Muscle layer of colon (tissue), 2 donors: Measurements from ENCODE around the gene ZDBF2.
"Not testable (repeated sequence)": the region's sequence is repeated elsewhere in the genome, so short reads cannot be mapped to it uniquely, and the experiment has no call there.

Experiments used
- H3K27ac ChIP-seq: one replicate; pipeline ENCODE4 v1.7.0; 2013; ENCODE audit warnings: low read depth, mild to moderate bottlenecking, low read length, moderate library complexity
- H3K27me3 ChIP-seq, 2 donors: one replicate each; pipeline ENCODE4 v1.7.0; 2013; ENCODE audit warnings: low read length in 2 of 2, mild to moderate bottlenecking in 2 of 2; ENCODE audit not compliant: insufficient read depth in 2 of 2, control insufficient read depth in 1 of 2
- H3K36me3 ChIP-seq: one replicate; pipeline ENCODE4 v1.7.0; 2013; ENCODE audit warnings: mild to moderate bottlenecking, low read length; ENCODE audit not compliant: insufficient read depth
- H3K4me1 ChIP-seq: one replicate; pipeline ENCODE4 v1.7.0; 2013; ENCODE audit warnings: mild to moderate bottlenecking, low read length; ENCODE audit not compliant: insufficient read depth
- H3K4me3 ChIP-seq, 2 donors: one replicate each; pipeline ENCODE4 v1.7.0; 2013; ENCODE audit warnings: low read length in 2 of 2, low read depth in 1 of 2, mild to moderate bottlenecking in 1 of 2, moderate library complexity in 1 of 2
- H3K9ac ChIP-seq: one replicate; pipeline ENCODE4 v1.7.0; 2013; ENCODE audit warnings: low read length
- H3K9me3 ChIP-seq: one replicate; pipeline ENCODE4 v1.7.0; 2013; ENCODE audit warnings: mild to moderate bottlenecking, low read length
- donor health status: abdominal sarcoma.
- donor health status: Adenocarcinoma of cecum.

ZDBF2 gene

DNA sequence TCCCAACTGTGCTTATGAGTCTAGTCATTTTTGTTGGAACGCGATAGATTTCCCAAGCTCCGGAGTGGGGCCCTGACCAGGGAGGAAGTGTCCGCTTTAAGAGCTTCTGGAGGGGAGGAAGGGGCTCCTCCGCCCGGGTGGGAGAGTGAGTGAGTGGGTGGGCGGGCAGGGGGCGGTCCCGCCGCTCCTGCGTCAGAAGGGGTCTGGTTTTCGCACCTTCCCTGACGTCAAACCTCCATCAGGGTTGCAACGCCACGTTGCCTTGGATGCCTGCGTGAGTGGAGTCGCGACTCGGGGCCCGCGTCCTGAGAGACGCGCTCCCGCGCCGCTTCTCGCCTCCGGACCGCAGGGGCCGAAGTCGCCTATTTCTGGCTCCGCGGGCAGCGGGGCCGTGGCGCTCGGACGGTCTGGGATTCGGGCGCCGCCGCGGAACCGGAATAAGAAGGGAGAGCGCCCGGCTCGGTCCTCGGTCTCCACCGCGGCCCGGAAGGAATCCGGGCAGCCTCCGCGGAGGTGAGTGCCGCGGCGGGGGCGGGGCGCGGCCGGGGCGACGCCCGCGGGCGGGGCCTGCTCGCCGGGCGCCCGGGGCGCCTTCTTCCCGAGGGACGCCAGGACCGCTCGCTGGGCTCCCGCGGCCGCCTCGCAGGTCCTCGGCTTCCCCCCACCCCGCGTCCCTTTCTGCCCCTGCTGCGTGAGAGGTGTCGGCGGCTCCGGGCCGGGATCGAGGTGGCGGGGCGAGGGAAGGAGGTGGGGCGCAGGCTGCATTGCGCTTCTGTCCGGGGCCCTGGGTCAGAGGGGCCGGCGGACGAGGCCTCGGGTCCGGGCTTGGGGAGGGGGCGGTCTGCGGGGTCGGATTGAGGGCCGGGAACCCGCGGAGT, at the start of gene ZDBF2:
Gene ZDBF2 (plus strand): TSS at position 230 of the 878 bp plus-strand sequence. CDS start 7,187 bp downstream, outside the sequence.
- Histone ChIP-seq H3K9ac (peak within 1 kb of the TSS; percentile 61), H3K27ac (peak within 1 kb of the TSS; percentile 55), H3K27me3 (peaks cover 22 to 29% of the 10 kb centered on the region in 2 donors), H3K36me3 (no peaks in the 10 kb centered on the region), H3K4me1 (no peaks in the 10 kb centered on the region), H3K9me3 (no peaks in the 10 kb centered on the region), H3K4me3 (peak within 1 kb of the TSS; percentile 62 to 70)

DNA sequence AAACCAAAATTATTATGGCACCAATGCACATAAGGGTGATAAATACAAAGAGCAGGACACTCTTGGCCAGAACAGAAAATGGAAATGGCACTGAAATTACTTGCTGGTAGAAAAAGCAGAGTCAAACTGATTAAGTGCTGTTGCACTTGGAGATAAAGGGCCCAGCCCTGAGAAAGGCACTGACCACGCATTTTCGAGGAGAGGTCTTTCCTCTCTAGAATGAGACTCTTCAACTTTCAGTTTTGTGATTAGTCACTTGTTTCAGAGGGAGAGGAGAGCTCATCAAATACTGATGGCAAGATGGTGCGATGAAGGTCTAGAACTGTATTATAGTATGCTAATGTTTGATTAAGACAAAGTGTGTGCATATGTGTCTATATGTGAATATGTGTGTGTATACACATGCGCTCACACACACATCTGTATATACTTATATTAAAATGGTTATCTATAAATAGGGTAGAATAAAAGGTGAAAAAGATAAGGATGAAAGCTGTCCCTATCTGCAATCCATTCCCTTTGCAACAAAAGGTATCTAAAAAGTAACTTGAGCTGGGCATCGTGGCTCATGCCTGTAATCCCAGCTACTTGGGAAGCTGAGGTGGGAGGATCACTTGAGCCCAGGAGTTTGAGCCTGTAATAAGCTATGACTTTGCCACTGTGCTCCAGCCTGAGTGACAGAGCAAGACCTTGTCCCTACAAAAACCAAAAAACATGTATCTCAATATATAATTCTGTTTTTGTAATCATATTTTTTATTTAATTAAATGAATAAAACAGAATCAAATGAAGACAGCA, 48.8 kb upstream of the ZDBF2 start:
- Histone ChIP-seq H3K27ac (no peak overlapping the region), H3K27me3 (no peaks in the 10 kb centered on the region), H3K4me1 (no peaks in the 10 kb centered on the region), H3K9me3 (peaks cover 8% of the 10 kb centered on the region), H3K9ac (no peak overlapping the region), H3K4me3 (no peak overlapping the region), H3K36me3 (no peaks in the 10 kb centered on the region)

DNA sequence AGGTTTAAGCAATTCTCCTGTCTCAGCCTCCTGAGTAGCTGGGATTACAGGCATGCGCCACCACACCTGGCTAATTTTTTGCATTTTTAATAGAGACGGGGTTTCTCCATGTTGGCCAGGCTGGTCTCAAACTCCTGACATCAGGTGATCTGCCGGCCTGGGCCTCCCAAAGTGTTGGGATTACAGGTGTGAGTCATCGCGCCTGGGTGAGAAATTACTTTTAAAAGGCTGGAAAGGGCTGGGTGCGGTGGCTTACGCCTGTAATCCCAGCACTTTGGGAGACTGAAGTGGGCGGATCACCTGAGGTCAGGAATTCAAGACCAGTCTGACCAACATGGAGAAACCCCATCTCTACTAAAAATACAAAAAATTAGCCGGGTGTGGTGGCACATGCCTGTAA, 45.8 kb upstream of the ZDBF2 start:
- H3K9ac ChIP-seq, H3K27me3 ChIP-seq, H3K36me3 ChIP-seq, H3K4me1 ChIP-seq, H3K9me3 ChIP-seq, H3K4me3 ChIP-seq, H3K27ac ChIP-seq: not testable (repeated sequence)

DNA sequence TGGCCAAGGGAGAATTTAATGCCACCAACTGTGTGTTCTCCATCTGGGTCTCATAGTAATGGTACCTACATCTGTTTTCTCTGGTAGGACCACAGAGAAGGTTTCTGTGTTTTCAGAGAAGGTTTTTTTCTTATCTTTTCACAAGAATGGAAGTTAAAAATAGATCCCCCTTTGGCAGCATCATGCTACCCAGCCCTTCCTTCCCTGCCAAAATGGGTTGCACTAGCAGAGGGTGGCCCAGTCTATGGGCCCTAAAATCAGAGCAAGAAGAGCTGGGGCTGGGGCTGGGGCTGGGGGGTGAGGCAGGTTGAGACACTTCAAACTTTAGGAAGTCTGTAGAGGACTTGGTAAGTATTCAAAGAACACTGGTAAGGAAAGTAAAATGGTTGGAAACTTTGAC, 44.8 kb upstream of the ZDBF2 start:
- Histone ChIP-seq H3K27me3 (no peaks in the 10 kb centered on the region), H3K9me3 (no peaks in the 10 kb centered on the region), H3K4me3 (no peak overlapping the region), H3K27ac (no peak overlapping the region), H3K36me3 (no peaks in the 10 kb centered on the region), H3K9ac (no peak overlapping the region), H3K4me1 (no peaks in the 10 kb centered on the region)

DNA sequence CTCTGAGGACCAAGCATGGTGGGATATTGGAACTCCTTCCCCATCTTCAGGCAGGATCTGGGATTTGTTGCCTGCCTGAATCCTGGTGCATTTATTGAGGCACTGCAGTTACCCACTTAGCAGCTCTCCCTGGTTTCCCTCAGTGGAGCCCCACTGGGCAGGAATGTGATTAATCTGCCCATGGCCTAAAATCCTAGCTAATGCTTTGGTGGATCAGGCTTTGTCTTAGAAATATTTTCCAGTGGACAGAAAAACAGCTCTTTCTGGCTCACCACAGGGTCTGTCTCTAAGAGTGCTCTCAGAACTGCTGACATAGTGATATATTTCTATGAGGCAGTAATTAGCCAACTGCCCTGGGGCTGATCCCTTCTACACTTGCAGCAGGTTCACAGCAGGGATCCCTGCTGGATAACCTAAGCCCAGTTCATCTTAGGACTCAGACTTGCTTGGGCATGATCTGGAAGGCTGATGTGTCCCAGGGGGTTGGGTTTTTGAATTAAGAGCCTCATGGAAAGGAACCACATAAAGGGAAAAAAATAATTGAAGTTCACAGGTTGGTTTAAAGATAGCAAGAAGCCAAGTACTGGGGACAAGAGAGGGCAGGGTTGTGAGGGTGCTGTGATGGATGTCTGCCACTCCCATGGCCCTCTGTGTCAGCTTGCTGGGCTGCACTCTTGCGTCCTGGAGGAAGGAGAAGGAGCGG, 44.3 kb upstream of the ZDBF2 start:
- Histone ChIP-seq H3K27ac (no peak overlapping the region), H3K9me3 (no peaks in the 10 kb centered on the region), H3K4me1 (no peaks in the 10 kb centered on the region), H3K27me3 (no peaks in the 10 kb centered on the region), H3K4me3 (no peak overlapping the region), H3K36me3 (no peaks in the 10 kb centered on the region), H3K9ac (no peak overlapping the region)

DNA sequence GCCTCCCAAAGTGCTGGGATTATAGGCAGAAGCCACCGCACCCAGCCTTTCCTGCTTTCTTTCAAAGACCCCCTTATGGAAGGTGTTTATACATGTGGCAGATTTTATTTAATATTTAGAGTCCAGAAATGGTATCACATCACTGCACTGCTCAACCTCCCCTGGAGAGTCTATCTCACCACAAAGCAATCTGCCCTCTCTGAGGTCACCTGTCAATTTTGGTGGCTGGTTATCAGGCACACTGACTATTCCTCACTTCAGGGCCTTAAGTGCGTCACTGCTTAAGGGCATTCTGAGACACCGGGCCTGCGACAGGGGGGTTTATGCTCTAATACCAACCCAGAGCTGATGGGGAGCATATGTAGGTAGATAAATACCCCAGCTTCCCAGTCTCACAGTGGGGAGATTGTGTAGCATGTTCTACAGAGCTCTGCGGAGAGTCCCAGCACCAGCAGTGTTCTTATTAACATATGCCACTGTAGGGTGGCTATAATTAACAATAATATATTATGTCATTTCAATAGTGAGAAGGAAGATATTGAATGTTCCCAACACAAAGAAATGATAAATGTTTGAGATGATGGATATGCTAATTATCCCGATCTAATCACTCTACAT, 42.7 kb upstream of the ZDBF2 start:
- no peak overlapping the region for H3K4me3 ChIP-seq
- no peaks in the 10 kb centered on the region for H3K9me3 ChIP-seq
- H3K9ac ChIP-seq, result no peak overlapping the region
- no peaks in the 10 kb centered on the region for H3K27me3 ChIP-seq
- H3K4me1 ChIP-seq, result no peaks in the 10 kb centered on the region
- H3K36me3 ChIP-seq, result no peaks in the 10 kb centered on the region
- H3K27ac ChIP-seq, result no peak overlapping the region

DNA sequence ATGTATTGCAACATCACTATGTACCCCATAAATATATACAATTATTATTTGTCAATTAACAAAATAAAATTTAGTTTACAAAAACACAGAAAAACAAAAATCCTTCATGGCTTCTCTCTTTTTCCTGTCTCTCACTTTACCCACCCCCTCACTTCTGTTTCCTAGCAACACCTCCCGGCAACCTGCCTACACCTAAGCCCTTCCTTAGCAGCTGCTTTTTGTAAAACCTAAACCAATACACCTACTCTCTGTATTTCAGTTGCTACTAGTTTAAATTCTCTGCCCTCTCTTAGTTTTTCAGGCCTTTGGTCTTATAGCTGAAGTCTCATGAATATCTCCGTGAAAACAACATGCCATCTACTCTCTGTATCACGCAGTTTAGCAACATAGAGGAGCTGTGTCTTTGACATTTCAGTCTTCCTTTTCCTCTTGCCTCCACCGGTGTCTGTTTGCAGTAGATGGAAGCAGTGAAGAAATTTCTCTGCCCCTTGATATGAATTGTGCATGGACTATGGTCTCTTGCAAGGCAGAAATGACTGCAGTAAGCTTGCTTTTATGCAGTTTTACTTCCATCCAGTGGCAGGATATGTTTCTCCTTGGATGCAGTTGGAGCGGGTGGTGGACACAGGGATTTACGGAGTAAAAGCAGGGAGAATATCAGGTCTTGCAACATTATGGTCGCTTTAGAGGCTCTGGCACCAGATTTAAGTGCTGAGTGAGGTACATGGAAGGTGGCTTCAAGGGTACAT, 42.0 kb upstream of the ZDBF2 start:
- H3K27ac ChIP-seq, result no peak overlapping the region

DNA sequence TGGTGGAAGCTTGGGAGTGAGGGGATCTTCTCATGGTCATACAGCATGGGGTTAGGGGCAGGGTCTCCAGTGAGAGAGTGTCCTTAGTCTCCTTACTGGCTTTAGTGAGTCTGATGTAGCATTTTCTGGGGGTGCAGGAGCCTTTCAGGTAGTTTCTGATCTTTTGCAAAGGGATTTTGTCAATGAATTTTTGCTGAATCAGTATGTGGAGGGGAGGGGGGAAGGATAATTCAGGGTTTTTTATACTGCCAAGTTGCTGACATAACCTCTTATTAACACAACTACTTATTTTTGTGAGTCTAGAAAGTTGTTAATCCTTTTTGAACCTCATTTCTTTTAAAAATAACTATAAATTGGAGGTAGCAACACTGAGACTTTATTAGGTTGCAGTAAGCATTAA, 35.3 kb upstream of the ZDBF2 start:
- Histone ChIP-seq H3K9me3 (no peaks in the 10 kb centered on the region), H3K4me1 (no peaks in the 10 kb centered on the region), H3K27me3 (no peaks in the 10 kb centered on the region), H3K27ac (no peak overlapping the region), H3K36me3 (no peaks in the 10 kb centered on the region), H3K9ac (no peak overlapping the region), H3K4me3 (no peak overlapping the region)

More for the DNA sequence above, 42.0 kb upstream of the ZDBF2 start:
- Histone ChIP-seq H3K9me3 (no peaks in the 10 kb centered on the region), H3K27me3 (no peaks in the 10 kb centered on the region), H3K36me3 (no peaks in the 10 kb centered on the region), H3K4me3 (no peak overlapping the region), H3K4me1 (no peaks in the 10 kb centered on the region), H3K9ac (no peak overlapping the region)

DNA sequence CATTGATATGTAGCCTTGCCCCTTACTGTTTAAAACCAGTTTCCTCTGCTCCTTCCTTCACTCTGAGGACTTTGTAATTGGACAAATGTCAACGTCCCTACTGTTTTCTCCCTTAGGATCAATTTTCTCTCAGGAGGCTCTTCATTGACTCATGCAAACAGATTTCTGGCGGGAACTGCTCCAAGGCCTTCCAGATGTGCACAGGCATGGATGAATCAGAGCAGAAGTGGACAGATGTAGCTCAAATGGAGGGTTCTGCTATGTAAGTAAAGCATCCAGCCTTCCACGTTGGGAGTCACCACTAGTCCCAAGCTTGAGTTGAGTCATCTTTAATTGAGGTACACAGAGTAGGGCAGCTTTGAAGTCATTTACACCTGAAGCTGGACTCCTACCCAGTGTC, 34.1 kb upstream of the ZDBF2 start:
- H3K36me3 ChIP-seq, result no peaks in the 10 kb centered on the region
- H3K9ac ChIP-seq, result no peak overlapping the region
- no peaks in the 10 kb centered on the region for H3K27me3 ChIP-seq
- no peaks in the 10 kb centered on the region for H3K9me3 ChIP-seq
- H3K27ac ChIP-seq, result no peak overlapping the region
- no peaks in the 10 kb centered on the region for H3K4me1 ChIP-seq
- H3K4me3 ChIP-seq, result no peak overlapping the region

DNA sequence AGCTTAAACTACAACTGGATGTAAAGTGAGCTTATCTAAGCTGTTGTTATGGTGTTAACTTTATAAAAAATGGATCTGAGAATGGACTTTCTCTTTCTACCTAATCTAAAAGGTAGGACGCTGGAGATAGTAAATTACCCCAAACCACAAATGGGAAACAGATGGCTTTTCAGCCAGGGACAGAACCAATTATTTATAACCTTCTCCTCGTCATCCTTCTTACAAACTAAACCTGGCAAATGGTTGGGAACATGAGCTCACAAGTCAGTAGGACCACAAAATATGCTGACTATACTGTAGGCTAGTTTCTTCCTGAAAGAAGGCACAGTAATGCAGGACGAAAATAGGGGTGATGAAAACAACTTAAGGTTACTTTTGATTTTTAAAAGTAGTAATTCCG, 32.7 kb upstream of the ZDBF2 start:
- H3K27ac ChIP-seq, result no peak overlapping the region
- H3K36me3 ChIP-seq, result no peaks in the 10 kb centered on the region
- no peaks in the 10 kb centered on the region for H3K27me3 ChIP-seq
- H3K9ac ChIP-seq, result no peak overlapping the region
- no peak overlapping the region for H3K4me3 ChIP-seq
- H3K4me1 ChIP-seq, result no peaks in the 10 kb centered on the region
- H3K9me3 ChIP-seq, result no peaks in the 10 kb centered on the region
